Measurements from ENCODE around the gene POLR2A. TPM values are rescaled to one million over a fixed set of nuclear protein-coding genes. Genes with fewer than 3 reads are reported as not detected.

POLR2A gene
- 100 to 1,000 TPM; 190 to 192 TPM for total RNA-seq
- 69.6 TPM for polyA plus RNA-seq

GRCh38 chr17:7484067-7484918 is at the start of gene POLR2A:
TSS of gene POLR2A (plus strand) at chr17:7484366.
- Histone ChIP-seq H3K9me3 (ENCODE audit: low read length) (no peaks in the 10 kb centered on the region), H3K27ac (ENCODE audit: low read depth, low read length) (peak within 1 kb of the TSS; percentile 98), H3K4me3 (ENCODE audit: low read length) (peak within 1 kb of the TSS; percentile 91), H3K27me3 (ENCODE audit: insufficient read depth, low read length, poor library complexity, severe bottlenecking) (no peaks in the 10 kb centered on the region), H3K36me3 (ENCODE audit: insufficient read depth, low read length) (peaks cover 5% of the 10 kb centered on the region), H3K4me1 (ENCODE audit: insufficient read depth, low read length) (peaks cover 49% of the 10 kb centered on the region)
- Mint-ChIP-seq H3K4me1 (peaks cover 56 to 80% (median 73%) of the 10 kb centered on the region in 3 donors), H3K27me3 (peaks cover 0 to 12% of the 10 kb centered on the region in 2 donors), H3K9me3 (peaks cover 0 to 4% (median 0%) of the 10 kb centered on the region in 5 donors), H3K36me3 (peaks cover 0 to 43% (median 7%) of the 10 kb centered on the region in 3 donors), H3K4me3 (peak within 1 kb of the TSS; percentile 96 to 100 (median 98)), H3K27ac (peak within 1 kb of the TSS; percentile 99 to 100 (median 100))
- CTCF ChIA-PET = interaction anchor here (1.0 to 5.3 kb wide), 5 partner anchors 30 to 77 kb away, joined by 3 to 49 read pairs (median 7); partner anchors contain the start of gene TMEM102
- POLR2A ChIA-PET = interaction anchor here (0.5 to 4.6 kb wide), 24 partner anchors 8 to 514 kb away, joined by 3 to 48 read pairs (median 4); partner anchors contain the start of genes ACAP1, CHRNB1, FXR2 and NEURL4
- DNase-seq = peak; percentile 95 to 99 (median 98)

GRCh38 chr17:7435676-7436555 is 48.2 kb upstream of the POLR2A start:
- no peaks in the 10 kb centered on the region for H3K9me3 ChIP-seq (ENCODE audit: low read length)
- peaks cover 21 to 23% of the 10 kb centered on the region in 2 donors for H3K27me3 Mint-ChIP-seq

GRCh38 chr17:7436556-7437368 is 47.4 kb upstream of the POLR2A start:
- H3K27ac ChIP-seq (ENCODE audit: low read depth, low read length) = peak overlapping the region; percentile 77
- H3K27me3 ChIP-seq (ENCODE audit: insufficient read depth, low read length, poor library complexity, severe bottlenecking) = peaks cover 31% of the 10 kb centered on the region
- Mint-ChIP-seq H3K4me3 (peak overlapping the region; percentile 88 to 98 (median 96)), H3K36me3 (peaks cover 4 to 10% (median 7%) of the 10 kb centered on the region in 3 donors), H3K9me3 (no peaks in the 10 kb centered on the region), H3K4me1 (peaks cover 33 to 56% (median 46%) of the 10 kb centered on the region in 3 donors), H3K27ac (peak overlapping the region; percentile 93 to 99 (median 97)), H3K27me3 (peaks cover 29% of the 10 kb centered on the region in 2 donors)
- peaks cover 50% of the 10 kb centered on the region for H3K4me1 ChIP-seq (ENCODE audit: insufficient read depth, low read length)
- DNase-seq = peak; percentile 68 to 85 (median 80)
- peak overlapping the region; percentile 92 for H3K4me3 ChIP-seq (ENCODE audit: low read length)
- POLR2A ChIA-PET = interaction anchor here (0.6 to 4.5 kb wide), 17 partner anchors 10 to 250 kb away, joined by 3 to 48 read pairs (median 5); partner anchors contain the start of genes MPDU1, NEURL4, PLSCR3 and POLR2A
- H3K9me3 ChIP-seq (ENCODE audit: low read length) = no peaks in the 10 kb centered on the region
- H3K36me3 ChIP-seq (ENCODE audit: insufficient read depth, low read length) = no peaks in the 10 kb centered on the region
- CTCF ChIA-PET = interaction anchor here (0.6 to 5.1 kb wide), 56 partner anchors 9 to 391 kb away, joined by 3 to 78 read pairs (median 5); partner anchors contain the start of genes ACAP1, CD68, CHRNB1 and MPDU1

More at GRCh38 chr17:7435676-7436555, 48.2 kb upstream of the POLR2A start:
- no peaks in the 10 kb centered on the region for H3K36me3 ChIP-seq (ENCODE audit: insufficient read depth, low read length)
- H3K27ac Mint-ChIP-seq = peak overlapping the region; percentile 93 to 99 (median 97)
- peaks cover 24% of the 10 kb centered on the region for H3K27me3 ChIP-seq (ENCODE audit: insufficient read depth, low read length, poor library complexity, severe bottlenecking)
- peak overlapping the region; percentile 77 for H3K27ac ChIP-seq (ENCODE audit: low read depth, low read length)
- H3K4me3 Mint-ChIP-seq = peak overlapping the region; percentile 88 to 98 (median 96)
- peaks cover 4 to 10% (median 7%) of the 10 kb centered on the region in 3 donors for H3K36me3 Mint-ChIP-seq
- ChIA-PET CTCF (interaction anchor here (0.8 to 5.1 kb wide), 50 partner anchors 8 to 390 kb away, joined by 3 to 78 read pairs (median 6); partner anchors contain the start of genes ACAP1, CD68, CHRNB1 and GABARAP), POLR2A (interaction anchor here (0.6 to 4.5 kb wide), 19 partner anchors 19 to 251 kb away, joined by 3 to 48 read pairs (median 4); partner anchors contain the start of genes FXR2, MPDU1, PLSCR3 and POLR2A)
- H3K4me3 ChIP-seq (ENCODE audit: low read length) = peak overlapping the region; percentile 92
- H3K9me3 Mint-ChIP-seq = no peaks in the 10 kb centered on the region
- peak in 3 of 5 donors; percentile 46 to 78 (median 56) for DNase-seq
- H3K4me1 Mint-ChIP-seq = peaks cover 33 to 54% (median 46%) of the 10 kb centered on the region in 3 donors
- H3K4me1 ChIP-seq (ENCODE audit: insufficient read depth, low read length) = peaks cover 50% of the 10 kb centered on the region

GRCh38 chr17:7437369-7437863 is 46.8 kb upstream of the POLR2A start:
- Mint-ChIP-seq H3K4me1 (peaks cover 33 to 56% (median 46%) of the 10 kb centered on the region in 3 donors), H3K27ac (peak overlapping the region in 3 of 8 donors; percentile 17 to 95 (median 47))
- H3K4me3 ChIP-seq (ENCODE audit: low read length) = peak overlapping the region; percentile 5

GRCh38 chr17:7437950-7438614 is 46.1 kb upstream of the POLR2A start:
- Histone ChIP-seq H3K4me3 (ENCODE audit: low read length) (peak overlapping the region; percentile 24), H3K9me3 (ENCODE audit: low read length) (no peaks in the 10 kb centered on the region), H3K4me1 (ENCODE audit: insufficient read depth, low read length) (peaks cover 50% of the 10 kb centered on the region), H3K36me3 (ENCODE audit: insufficient read depth, low read length) (no peaks in the 10 kb centered on the region), H3K27ac (ENCODE audit: low read depth, low read length) (no peak overlapping the region), H3K27me3 (ENCODE audit: insufficient read depth, low read length, poor library complexity, severe bottlenecking) (peaks cover 34% of the 10 kb centered on the region)
- peaks cover 4 to 10% (median 7%) of the 10 kb centered on the region in 3 donors for H3K36me3 Mint-ChIP-seq
- H3K9me3 Mint-ChIP-seq = no peaks in the 10 kb centered on the region
- ChIA-PET POLR2A (interaction anchor here (0.9 to 4.5 kb wide), 4 partner anchors 16 to 47 kb away, joined by 4 to 48 read pairs (median 18); partner anchors contain the start of genes POLR2A, SLC35G6 and ZBTB4), CTCF (interaction anchor here (0.9 to 5.1 kb wide), 7 partner anchors 11 to 157 kb away, joined by 4 to 78 read pairs (median 10); partner anchors contain the start of genes POLR2A, SLC2A4 and TMEM95)
- H3K27me3 Mint-ChIP-seq = peaks cover 35 to 38% of the 10 kb centered on the region in 2 donors
- H3K27ac Mint-ChIP-seq = peak overlapping the region in 7 of 8 donors; percentile 17 to 87 (median 40)
- peaks cover 33 to 56% (median 46%) of the 10 kb centered on the region in 3 donors for H3K4me1 Mint-ChIP-seq
- peak overlapping the region; percentile 61 to 86 (median 67) for H3K4me3 Mint-ChIP-seq
- peak in 4 of 5 donors; percentile 21 to 61 (median 42) for DNase-seq

More at GRCh38 chr17:7437369-7437863, 46.8 kb upstream of the POLR2A start:
- POLR2A ChIA-PET = interaction anchor here (0.9 to 4.5 kb wide), 12 partner anchors 9 to 249 kb away, joined by 3 to 48 read pairs (median 6); partner anchors contain the start of genes MPDU1, NEURL4, PLSCR3 and POLR2A
- H3K27me3 Mint-ChIP-seq = peaks cover 32 to 36% of the 10 kb centered on the region in 2 donors
- CTCF ChIA-PET = interaction anchor here (0.6 to 5.1 kb wide), 47 partner anchors 9 to 250 kb away, joined by 3 to 78 read pairs (median 7); partner anchors contain the start of genes ACAP1, CD68, CHRNB1 and MPDU1
- peak overlapping the region; percentile 61 to 98 (median 67) for H3K4me3 Mint-ChIP-seq
- Histone ChIP-seq H3K27ac (ENCODE audit: low read depth, low read length) (no peak overlapping the region), H3K36me3 (ENCODE audit: insufficient read depth, low read length) (no peaks in the 10 kb centered on the region), H3K4me1 (ENCODE audit: insufficient read depth, low read length) (peaks cover 50% of the 10 kb centered on the region), H3K27me3 (ENCODE audit: insufficient read depth, low read length, poor library complexity, severe bottlenecking) (peaks cover 34% of the 10 kb centered on the region), H3K9me3 (ENCODE audit: low read length) (no peaks in the 10 kb centered on the region)
- H3K36me3 Mint-ChIP-seq = peaks cover 4 to 10% (median 7%) of the 10 kb centered on the region in 3 donors
- DNase-seq = no peak
- H3K9me3 Mint-ChIP-seq = no peaks in the 10 kb centered on the region

All from CD8-positive, alpha-beta memory T cell (primary cell).